Prostate gland (tissue), 2 donors: Measurements from ENCODE around the gene BMI1.

ENCODE experiments used
- POLR2A ChIP-seq: fragments of 450-650 bp; IDR thresholded peaks from one replicate; pipeline ENCODE4 v1.6.1; 2016; ENCODE audit warnings: antibody characterized with exemption, mild to moderate bottlenecking
- POLR2AphosphoS5 ChIP-seq: sonication (generic); formaldehyde crosslinking; IDR thresholded peaks from one replicate; pipeline ENCODE4 v1.6.1; 2017; ENCODE audit warnings: antibody characterized with exemption
- TF ChIP-seq, protein P1 (sequence below), 4 experiments: fragments of 200-600 bp in 2 of 4; fragments of 450-650 bp in 2 of 4; sonication (generic) in 2 of 4; IDR thresholded peaks; 1 replicate in 3 of 4; 2 replicates in 1 of 4; pipeline ENCODE4 v1.5.1; 2016 to 2019; ENCODE audit warnings: antibody characterized with exemption in 4 of 4, mild to moderate bottlenecking in 2 of 4, moderate library complexity in 2 of 4

DNA sequence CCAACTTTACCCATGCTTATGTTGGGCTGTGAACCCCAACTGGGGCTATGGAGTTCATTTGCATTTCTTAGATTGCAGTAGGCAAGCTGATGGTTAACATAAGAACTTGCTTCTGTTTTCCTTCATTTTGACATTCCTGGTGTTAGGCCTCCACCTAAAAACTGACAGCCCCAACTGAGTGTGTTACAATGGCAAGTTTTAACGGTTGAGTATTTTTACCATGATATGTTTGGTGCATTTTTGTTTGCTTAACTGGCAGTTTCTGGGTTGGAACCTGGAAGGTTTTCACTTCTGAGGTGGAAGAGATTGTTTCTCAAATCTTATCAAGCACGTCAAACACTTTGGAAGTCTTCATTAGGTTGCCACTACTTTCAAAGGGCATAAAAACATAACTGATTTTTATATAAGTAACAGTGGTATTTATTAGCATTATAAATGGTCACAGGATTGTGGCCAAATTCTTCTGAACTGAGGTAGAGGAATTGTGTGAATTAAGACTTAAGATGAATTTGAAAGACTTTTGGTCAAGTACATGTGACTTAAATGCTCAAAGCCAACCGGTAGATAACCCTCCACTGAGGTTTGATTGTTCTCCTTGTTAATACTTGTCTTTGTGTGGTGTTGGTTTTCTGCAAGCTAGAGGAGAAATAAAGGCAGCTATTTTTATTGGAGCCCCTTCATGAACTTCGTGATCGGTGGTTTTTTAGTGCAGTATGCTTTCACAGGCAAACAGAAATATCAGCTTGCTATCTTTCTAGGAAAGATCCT lies 2.8 kb downstream of the BMI1 start:
- TF ChIP-seq, protein P1, sequence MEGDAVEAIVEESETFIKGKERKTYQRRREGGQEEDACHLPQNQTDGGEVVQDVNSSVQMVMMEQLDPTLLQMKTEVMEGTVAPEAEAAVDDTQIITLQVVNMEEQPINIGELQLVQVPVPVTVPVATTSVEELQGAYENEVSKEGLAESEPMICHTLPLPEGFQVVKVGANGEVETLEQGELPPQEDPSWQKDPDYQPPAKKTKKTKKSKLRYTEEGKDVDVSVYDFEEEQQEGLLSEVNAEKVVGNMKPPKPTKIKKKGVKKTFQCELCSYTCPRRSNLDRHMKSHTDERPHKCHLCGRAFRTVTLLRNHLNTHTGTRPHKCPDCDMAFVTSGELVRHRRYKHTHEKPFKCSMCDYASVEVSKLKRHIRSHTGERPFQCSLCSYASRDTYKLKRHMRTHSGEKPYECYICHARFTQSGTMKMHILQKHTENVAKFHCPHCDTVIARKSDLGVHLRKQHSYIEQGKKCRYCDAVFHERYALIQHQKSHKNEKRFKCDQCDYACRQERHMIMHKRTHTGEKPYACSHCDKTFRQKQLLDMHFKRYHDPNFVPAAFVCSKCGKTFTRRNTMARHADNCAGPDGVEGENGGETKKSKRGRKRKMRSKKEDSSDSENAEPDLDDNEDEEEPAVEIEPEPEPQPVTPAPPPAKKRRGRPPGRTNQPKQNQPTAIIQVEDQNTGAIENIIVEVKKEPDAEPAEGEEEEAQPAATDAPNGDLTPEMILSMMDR (IDR thresholded peaks at IDR 0.05): no peak
- TF ChIP-seq POLR2A: no peak
- TF ChIP-seq POLR2AphosphoS5: no peak
